ENCODE measurements around the gene SPSB4. TPM values are rescaled to one million over a fixed set of nuclear protein-coding genes. Genes with fewer than 3 reads are reported as not detected.
A peak's percentile ranks its signal among the peaks of the same experiment; 100 is the strongest.
"Not testable (repeated sequence)": the region's sequence is repeated elsewhere in the genome, so short reads cannot be mapped to it uniquely, and the experiment has no call there.

Gene SPSB4
- total RNA-seq, 1 donor from 2014 or later: 0.26 TPM

DNA sequence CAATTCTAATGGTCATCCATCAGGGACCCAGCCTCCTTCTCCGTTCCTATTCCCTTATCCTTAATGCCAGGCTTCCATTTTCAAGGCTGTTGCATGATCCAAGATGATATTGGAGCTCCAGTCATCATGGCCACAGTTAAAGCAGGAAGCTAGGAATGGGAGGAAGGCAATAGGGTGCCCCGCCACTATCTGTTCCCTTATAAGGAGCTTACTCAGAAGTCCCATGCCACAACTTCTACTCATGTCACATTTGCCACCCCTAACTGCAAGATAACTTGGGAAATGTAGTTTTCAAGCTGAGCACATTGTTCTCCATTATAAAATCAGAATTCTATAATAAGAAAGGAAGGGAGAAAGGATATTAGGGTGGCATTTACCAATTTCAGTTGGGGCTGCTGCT, 38.6 kb upstream of the SPSB4 start:
- no peak for DNase-seq (ENCODE audit: low read depth)
- Histone ChIP-seq H3K36me3 (ENCODE audit: control insufficient read depth, insufficient read depth, low read length) (no peaks in the 10 kb centered on the region), H3K4me3 (ENCODE audit: low read depth, low read length) (no peak overlapping the region), H3K27me3 (ENCODE audit: control insufficient read depth, insufficient read depth, low read length) (no peaks in the 10 kb centered on the region)
- no peak for FAIRE-seq
- TF ChIP-seq CTCF (IDR thresholded peaks at IDR 0.05; ENCODE audit: insufficient read depth, low read length, severe bottlenecking): no peak

GRCh38 chr3:141015481-141015880, 35.7 kb upstream of the SPSB4 start:
- peak; percentile 59 for DNase-seq (ENCODE audit: low read depth)
- no peak for FAIRE-seq
- no peak for TF ChIP-seq CTCF (IDR thresholded peaks at IDR 0.05; ENCODE audit: insufficient read depth, low read length, severe bottlenecking)

GRCh38 chr3:141017366-141018322, 33.5 kb upstream of the SPSB4 start:
- not testable (repeated sequence) for H3K27me3 ChIP-seq (ENCODE audit: control insufficient read depth, insufficient read depth, low read length); H3K4me3 ChIP-seq (ENCODE audit: low read depth, low read length); DNase-seq (ENCODE audit: low read depth); FAIRE-seq; H3K36me3 ChIP-seq (ENCODE audit: control insufficient read depth, insufficient read depth, low read length)

More at GRCh38 chr3:141015481-141015880, 35.7 kb upstream of the SPSB4 start:
- Histone ChIP-seq H3K4me3 (ENCODE audit: low read depth, low read length) (no peak overlapping the region), H3K27me3 (ENCODE audit: control insufficient read depth, insufficient read depth, low read length) (no peaks in the 10 kb centered on the region), H3K36me3 (ENCODE audit: control insufficient read depth, insufficient read depth, low read length) (no peaks in the 10 kb centered on the region)

DNA sequence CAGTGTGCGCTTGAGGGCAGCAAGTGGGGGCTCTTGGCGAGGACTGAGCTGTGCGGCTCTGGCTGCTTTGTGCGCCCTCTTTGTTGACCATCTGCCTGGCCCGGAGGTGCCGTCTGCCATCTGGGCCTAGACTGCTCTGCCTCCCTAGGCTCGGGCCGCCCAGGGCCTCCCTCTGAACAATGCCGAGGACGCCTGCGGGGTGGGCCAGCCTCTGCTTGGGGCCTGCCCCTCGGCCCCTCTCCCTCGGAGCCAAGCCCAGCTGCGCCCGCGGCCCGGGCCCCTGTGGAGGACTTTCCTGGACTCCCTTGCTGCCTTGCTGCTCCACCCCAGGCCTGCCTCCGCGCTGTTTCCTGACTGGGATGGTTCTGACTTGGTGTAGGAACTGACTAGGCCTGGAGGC, 31.9 kb upstream of the SPSB4 start:
- no peak for FAIRE-seq
- Histone ChIP-seq H3K27me3 (ENCODE audit: control insufficient read depth, insufficient read depth, low read length) (no peaks in the 10 kb centered on the region), H3K36me3 (ENCODE audit: control insufficient read depth, insufficient read depth, low read length) (no peaks in the 10 kb centered on the region), H3K4me3 (ENCODE audit: low read depth, low read length) (no peak overlapping the region)
- no peak for TF ChIP-seq CTCF (IDR thresholded peaks at IDR 0.05; ENCODE audit: insufficient read depth, low read length, severe bottlenecking)
- DNase-seq (ENCODE audit: low read depth): no peak

DNA sequence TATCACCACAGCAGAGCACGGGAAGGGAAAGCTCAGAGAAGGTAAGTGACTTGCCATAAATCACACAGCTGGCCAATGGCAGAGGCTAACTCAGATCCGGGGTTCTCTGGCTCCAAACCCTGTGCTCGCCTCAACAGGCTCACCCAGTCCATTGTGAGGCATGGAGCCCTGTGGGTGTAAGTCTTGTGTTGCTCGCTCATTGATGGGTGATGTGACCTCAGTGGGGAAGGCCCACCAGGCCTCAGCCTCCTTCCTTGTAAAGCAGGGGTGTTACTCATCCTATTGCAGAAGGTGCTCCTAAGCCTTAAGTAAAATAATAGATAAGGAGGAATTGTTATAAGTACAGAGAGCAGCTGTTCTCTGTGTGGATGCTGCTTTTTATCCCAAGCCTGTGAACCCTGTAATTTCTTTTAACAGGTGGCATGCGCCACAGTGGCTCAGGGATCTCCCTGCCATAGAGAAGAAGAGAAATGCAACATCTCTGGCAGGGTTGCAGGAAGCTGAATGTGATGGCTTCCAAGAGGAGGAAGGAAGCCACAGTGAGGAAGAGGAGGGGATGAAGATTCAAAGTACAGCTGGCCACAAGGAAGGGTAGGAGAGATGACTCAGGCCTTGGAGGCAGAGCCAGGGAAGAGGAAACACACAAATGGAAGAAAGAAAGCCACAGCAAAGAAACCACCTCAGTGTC, 30.9 kb upstream of the SPSB4 start:
- TF ChIP-seq CTCF (IDR thresholded peaks at IDR 0.05; ENCODE audit: insufficient read depth, low read length, severe bottlenecking): no peak
- no peak overlapping the region for H3K4me3 ChIP-seq (ENCODE audit: low read depth, low read length)
- no peaks in the 10 kb centered on the region for H3K27me3 ChIP-seq (ENCODE audit: control insufficient read depth, insufficient read depth, low read length)
- DNase-seq (ENCODE audit: low read depth) (peak; percentile 10), FAIRE-seq (no peak)
- no peaks in the 10 kb centered on the region for H3K36me3 ChIP-seq (ENCODE audit: control insufficient read depth, insufficient read depth, low read length)

DNA sequence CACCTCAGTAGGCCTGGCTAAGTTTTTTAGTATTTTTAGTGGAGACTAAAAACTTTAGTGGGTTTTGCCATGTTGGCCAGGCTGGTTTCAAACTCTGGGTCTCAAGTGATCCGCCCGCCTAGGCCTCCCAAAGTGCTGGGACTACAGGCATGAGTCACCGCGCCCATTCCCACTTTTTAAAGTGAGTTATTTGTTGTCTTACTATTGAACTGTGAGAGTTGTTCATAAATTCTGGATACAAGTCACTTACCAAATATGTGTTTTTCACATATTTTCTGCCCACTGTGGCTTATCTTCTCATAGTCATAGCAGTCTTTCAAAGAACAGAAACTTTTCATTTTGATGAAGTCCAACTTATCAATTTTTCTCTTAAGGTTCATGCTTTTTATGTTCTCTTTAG, 29.9 kb upstream of the SPSB4 start:
- no peak overlapping the region for H3K4me3 ChIP-seq (ENCODE audit: low read depth, low read length)
- no peak for TF ChIP-seq CTCF (IDR thresholded peaks at IDR 0.05; ENCODE audit: insufficient read depth, low read length, severe bottlenecking)
- H3K36me3 ChIP-seq (ENCODE audit: control insufficient read depth, insufficient read depth, low read length): no peaks in the 10 kb centered on the region
- no peaks in the 10 kb centered on the region for H3K27me3 ChIP-seq (ENCODE audit: control insufficient read depth, insufficient read depth, low read length)
- FAIRE-seq: no peak
- DNase-seq (ENCODE audit: low read depth): no peak
